Regular cardiac myocyte (primary cell): ENCODE results near the gene C2CD4A. TPM values are rescaled to one million over a fixed set of nuclear protein-coding genes. Genes with fewer than 3 reads are reported as not detected.

Source experiments
- total RNA-seq: library from RNA; depleted of rRNA; stranded (reverse); fragments of >200 nt; gene quantifications from 2 replicates; pipeline ENCODE4 v1.2.3, GENCODE V29; 2014

Gene C2CD4A
- total RNA-seq: 0.28 TPM in 1 of 2 replicates, not detected in the other

GRCh38 chr15:62066663-62067447 lies at the start of gene C2CD4A:
Gene C2CD4A (plus strand): TSS chr15:62066977. CDS start chr15:62067614, 637 bp downstream.

GRCh38 chr15:62060113-62060895 lies 6.5 kb upstream of the C2CD4A start, which contains the start of gene VPS13C:
Gene VPS13C (minus strand): TSS chr15:62060447. CDS start chr15:62060374, 73 bp downstream.

Other genes starting within 250 kb of the C2CD4A start
- gene VPS13C, start 6.5 kb upstream of the C2CD4A start, total RNA-seq: 54.3 and 80.6 TPM in 2 replicates
- gene C2CD4B, start 98.3 kb downstream of the C2CD4A start, total RNA-seq: 0.19 and 0.28 TPM in 2 replicates